Endothelial cell of umbilical vein (primary cell): ENCODE results near the gene CCDC6. TPM values are rescaled to one million over a fixed set of nuclear protein-coding genes. Genes with fewer than 3 reads are reported as not detected.

Experiments used
- BruUV-seq: library from RNA; stranded (reverse); fragments of 400-500 nt; replicated peaks from 2 replicates; lab custom pipeline; 2021; lab: Mats Ljungman, UMichigan
- CTCF ChIA-PET: fragments of 300-600, 350-600 bp; sonication (Branson Sonifier 250); formaldehyde crosslinking; loops from one replicate; lab custom pipeline; 2021; ENCODE audit warnings: antibody characterized with exemption, inconsistent platforms; lab: Charles Lee
- POLR2A ChIA-PET: fragments of 300-600, 350-600 bp; sonication (Branson Sonifier 250); formaldehyde crosslinking; loops from one replicate; lab custom pipeline; 2021; ENCODE audit warnings: antibody characterized with exemption, inconsistent platforms; lab: Charles Lee
- DNase-seq: peaks from one replicate; pipeline ENCODE4 v3.0.0-alpha.2; 2011; ENCODE audit warnings: low read depth, low spot score
- FAIRE-seq: peaks from 2 replicates; lab custom pipeline; 2011; peaks lifted over from hg19 to GRCh38; lab: Jason Lieb, UNC
- H2AFZ ChIP-seq: 2 replicates; pipeline ENCODE4 v1.6.0; 2012; ENCODE audit warnings: low read depth, low read length, control low read depth, inconsistent platforms
- H3K27ac ChIP-seq: 2 replicates; pipeline ENCODE4 v1.5.1; 2011; ENCODE audit warnings: low read depth, mild to moderate bottlenecking, control low read depth, low read length, moderate library complexity; ENCODE audit not compliant: insufficient read depth
- H3K27me3 ChIP-seq, 2 experiments: 2 replicates each; pipeline versions ENCODE4 v1.6.0 to v1.6.1; 2011; ENCODE audit warnings: low read length in 2 of 2, mixed read lengths in 1 of 2; ENCODE audit not compliant: control insufficient read depth in 2 of 2, insufficient read depth in 2 of 2
- H3K36me3 ChIP-seq, 2 experiments: 2 replicates in 1 of 2; 3 replicates in 1 of 2; pipeline ENCODE4 v1.5.1; 2011; ENCODE audit warnings: low read length in 2 of 2, mild to moderate bottlenecking in 1 of 2, moderate library complexity in 1 of 2; ENCODE audit not compliant: control insufficient read depth in 2 of 2, insufficient read depth in 2 of 2; ENCODE audit errors: extremely low read depth in 1 of 2
- H3K4me1 ChIP-seq: 3 replicates; pipeline ENCODE4 v1.5.1; 2011; ENCODE audit warnings: mild to moderate bottlenecking, low read length; ENCODE audit not compliant: control insufficient read depth, insufficient read depth; ENCODE audit errors: extremely low read depth
- H3K4me2 ChIP-seq: 2 replicates; pipeline ENCODE4 v1.6.1; 2011; ENCODE audit warnings: low read length, control low read depth, mixed read lengths; ENCODE audit not compliant: insufficient read depth
- H3K4me3 ChIP-seq, 3 experiments: fragments of 200-600 bp in 1 of 3; sonication (generic), shearing (Covaris generic) in 1 of 3; replicated peaks in 1 of 3; 2 replicates each; pipeline ENCODE4 v1.5.1; 2011 to 2016; ENCODE audit warnings: control low read depth in 3 of 3, low read length in 3 of 3, mild to moderate bottlenecking in 2 of 3, inconsistent platforms in 1 of 3, low read depth in 1 of 3, moderate library complexity in 1 of 3; ENCODE audit not compliant: insufficient read depth in 1 of 3
- H3K79me2 ChIP-seq: 2 replicates; pipeline ENCODE4 v1.6.0; 2012; ENCODE audit warnings: low read length, inconsistent platforms; ENCODE audit not compliant: control insufficient read depth, insufficient read depth
- H3K9ac ChIP-seq: replicated peaks from 2 replicates; pipeline ENCODE3; 2011; ENCODE audit warnings: low read length, control low read depth; ENCODE audit not compliant: insufficient read depth; ENCODE audit errors: extremely low read depth
- H3K9me1 ChIP-seq: replicated peaks from 3 replicates; pipeline ENCODE4 v1.6.0; 2011; ENCODE audit warnings: mild to moderate bottlenecking, low read length; ENCODE audit not compliant: control insufficient read depth, insufficient read depth; ENCODE audit errors: extremely low read depth
- H3K9me3 ChIP-seq: replicated peaks from 2 replicates; pipeline ENCODE4 v1.5.1; 2012; ENCODE audit warnings: low read length, inconsistent platforms; ENCODE audit not compliant: control insufficient read depth, insufficient read depth
- H4K20me1 ChIP-seq: replicated peaks from 2 replicates; pipeline ENCODE3; 2011; ENCODE audit warnings: mild to moderate bottlenecking, low read length; ENCODE audit not compliant: control insufficient read depth, insufficient read depth; ENCODE audit errors: extremely low read depth
- CTCF ChIP-seq, 2 donors: IDR thresholded peaks; 1 replicate in 1 of 2; 2 replicates in 1 of 2; pipeline ENCODE4 v1.5.1; 2011; ENCODE audit warnings: low read length in 2 of 2, mild to moderate bottlenecking in 2 of 2, moderate library complexity in 2 of 2, control low read depth in 1 of 2, inconsistent platforms in 1 of 2, low read depth in 1 of 2; ENCODE audit not compliant: insufficient read depth in 1 of 2; ENCODE audit errors: extremely low read depth in 1 of 2
- EZH2 ChIP-seq: IDR thresholded peaks from 2 replicates; pipeline ENCODE4 v1.6.1; 2012; ENCODE audit warnings: borderline replicate concordance, low read depth, mild to moderate bottlenecking, moderate library complexity, low read length, inconsistent platforms; ENCODE audit not compliant: severe bottlenecking
- FOS ChIP-seq: IDR thresholded peaks from 2 replicates; pipeline ENCODE4 v1.6.1; 2011; ENCODE audit warnings: mild to moderate bottlenecking, low read length, moderate library complexity, borderline replicate concordance; ENCODE audit not compliant: insufficient read depth
- GATA2 ChIP-seq: IDR thresholded peaks from 2 replicates; pipeline ENCODE4 v1.7.0; 2011; ENCODE audit warnings: low read depth, mild to moderate bottlenecking, moderate library complexity, mixed read lengths, low read length; ENCODE audit not compliant: insufficient read length, insufficient read depth
- JUN ChIP-seq: IDR thresholded peaks from 2 replicates; pipeline ENCODE4 v1.6.1; 2011; ENCODE audit warnings: borderline replicate concordance, low read depth; ENCODE audit not compliant: insufficient read length, insufficient read depth
- MYC ChIP-seq: IDR thresholded peaks from one replicate; pipeline ENCODE4 v1.6.1; 2011; ENCODE audit warnings: mild to moderate bottlenecking, low read depth, low read length
- POLR2A ChIP-seq: IDR thresholded peaks from 2 replicates; pipeline ENCODE4 v1.6.1; 2012; ENCODE audit warnings: low read depth, mild to moderate bottlenecking, control low read depth, low read length
- POLR2AphosphoS5 ChIP-seq: IDR thresholded peaks from 2 replicates; pipeline ENCODE4 v1.6.1; 2012; ENCODE audit warnings: low read depth, mild to moderate bottlenecking, control low read depth, low read length, moderate library complexity; ENCODE audit not compliant: insufficient read depth
- dilution Hi-C: fragments of 300-500 bp; cut with MboI; formaldehyde crosslinking; loops from one replicate; pipeline ENCODE4 v1.15.0; 2019; ENCODE audit warnings: low sequenced_read_pairs; ENCODE audit not compliant: extremely low pct_ligation_motif_present
- intact Hi-C: fragments of 100-400 bp; cut with micrococcal nuclease; formaldehyde crosslinking; loops from one replicate; pipeline ENCODE4 v1.10.0; 2022
- polyA plus RNA-seq, 4 experiments: library from polyadenylated mRNA; depleted of rRNA in 3 of 4; stranded (reverse) in 3 of 4; unstranded in 1 of 4; fragments of >200 nt; gene quantifications; 2 replicates each; pipeline versions ENCODE4 v1.2.1 to v1.2.3, GENCODE V29; 2011 to 2012; ENCODE audit warnings: missing spikeins in 1 of 4
- total RNA-seq: library from RNA; stranded (reverse); gene quantifications from 2 replicates; pipeline ENCODE4 v1.2.3, GENCODE V29; 2021
- TF ChIP-seq, protein P1 (sequence below): IDR thresholded peaks from 2 replicates; pipeline ENCODE4 v1.6.1; 2011; ENCODE audit not compliant: insufficient read depth, insufficient read length

The CCDC6 gene
- total and polyA plus RNA-seq, 2 donors (not counting 3 experiments of a cell fraction or from before 2014, with no cell fraction given), result 16.8 to 36.8 TPM

DNA sequence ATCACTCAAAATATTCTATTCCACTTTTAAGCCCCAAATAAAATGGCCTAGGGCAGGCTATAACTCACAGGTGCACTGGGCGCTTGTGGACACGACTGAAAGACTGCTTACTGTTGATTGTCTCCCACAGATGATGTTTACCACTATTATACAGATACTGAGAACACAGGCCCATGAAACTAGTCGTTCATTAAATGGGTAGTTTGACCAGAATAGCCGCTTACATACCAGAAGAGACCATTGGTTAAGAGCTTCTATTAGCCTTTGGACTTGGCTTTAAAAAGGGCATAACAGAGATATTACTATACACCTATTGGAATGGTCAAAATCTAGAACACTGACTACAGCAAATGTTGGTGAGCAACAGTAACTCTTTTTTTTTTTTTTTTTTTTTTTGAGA, 4.3 kb downstream of the CCDC6 start:
- intact Hi-C loops, result loop anchor here (10.0 kb wide), 3 partner anchors 303 to 523 kb away; no protein-coding TSS in a partner anchor
- BruUV-seq, result no TSS peak
- Histone ChIP-seq H3K4me2 (no peak overlapping the region), H2AFZ (no peak overlapping the region), H3K36me3 (no peaks in the 10 kb centered on the region), H3K27me3 (no peaks in the 10 kb centered on the region), H4K20me1 (peaks cover 3% of the 10 kb centered on the region), H3K9ac (no peak overlapping the region), H3K27ac (no peak overlapping the region), H3K79me2 (peaks cover 85% of the 10 kb centered on the region), H3K9me1 (no peaks in the 10 kb centered on the region), H3K9me3 (no peaks in the 10 kb centered on the region), H3K4me1 (peaks cover 13% of the 10 kb centered on the region), H3K4me3 (no peak overlapping the region)
- dilution Hi-C loops, result no loop called here
- FAIRE-seq, result no peak
- DNase-seq, result no peak
- ChIA-PET POLR2A (no interaction called here), CTCF (no interaction called here)
- TF ChIP-seq EZH2 (no peak), GATA2 (no peak), POLR2AphosphoS5 (no peak), MYC (no peak), CTCF (IDR thresholded peaks at IDR 0.05; ENCODE audit: extremely low read depth in 1 of 2, insufficient read depth in 1 of 2, low read depth in 1 of 2, low read length in 2 of 2) (no peak), FOS (no peak), JUN (no peak), POLR2A (no peak)
- TF ChIP-seq, protein P1, sequence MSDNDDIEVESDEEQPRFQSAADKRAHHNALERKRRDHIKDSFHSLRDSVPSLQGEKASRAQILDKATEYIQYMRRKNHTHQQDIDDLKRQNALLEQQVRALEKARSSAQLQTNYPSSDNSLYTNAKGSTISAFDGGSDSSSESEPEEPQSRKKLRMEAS, result no peak
